WTC11 (cell line): ENCODE data around the gene GNAI3. TPM values are rescaled to one million over a fixed set of nuclear protein-coding genes. Genes with fewer than 3 reads are reported as not detected.

Source experiments
- ATAC-seq: fragments of 200-7000 bp; cut with Tn5 transposase; 2 replicates; pipeline ENCODE4 v1.10.0; 2021; ENCODE audit warnings: mild to moderate bottlenecking, moderate library complexity
- CTCF ChIA-PET: fragments of 300-600 bp; sonication (Branson Sonifier 250); formaldehyde crosslinking; loops from one replicate; lab custom pipeline; 2021; ENCODE audit warnings: antibody characterized with exemption; lab: Charles Lee
- POLR2A ChIA-PET: fragments of 350-600 bp; sonication (Branson Sonifier 250); formaldehyde crosslinking; loops from one replicate; lab custom pipeline; 2021; ENCODE audit warnings: antibody characterized with exemption; lab: Charles Lee
- DNase-seq: peaks from one replicate; pipeline ENCODE4 v3.0.0; 2021; ENCODE audit warnings: low spot score
- H3K27ac Mint-ChIP-seq: 2 replicates; pipeline ENCODE4 v1.8.0; 2021; ENCODE audit warnings: mixed read lengths
- H3K27me3 Mint-ChIP-seq: 2 replicates; pipeline ENCODE4 v1.8.0; 2021; ENCODE audit warnings: low read depth, mild to moderate bottlenecking, moderate library complexity, mixed read lengths
- H3K36me3 Mint-ChIP-seq: 2 replicates; pipeline ENCODE4 v1.8.0; 2021; ENCODE audit warnings: mixed read lengths
- H3K4me1 Mint-ChIP-seq: 2 replicates; pipeline ENCODE4 v1.8.0; 2022; ENCODE audit warnings: mixed read lengths
- H3K4me3 Mint-ChIP-seq: 2 replicates; pipeline ENCODE4 v1.8.0; 2021; ENCODE audit warnings: mild to moderate bottlenecking, moderate library complexity, mixed read lengths
- H3K9me3 Mint-ChIP-seq: 2 replicates; pipeline ENCODE4 v1.8.0; 2021; ENCODE audit warnings: mixed read lengths
- ATF1 ChIP-seq: sonication (generic); formaldehyde crosslinking; IDR thresholded peaks from 2 replicates; pipeline ENCODE4 v1.8.1; 2023; ENCODE audit warnings: mild to moderate bottlenecking, moderate library complexity, missing genetic modification reagents
- CREB1 ChIP-seq: sonication (generic); formaldehyde crosslinking; IDR thresholded peaks from 2 replicates; pipeline ENCODE4 v1.8.0; 2023; ENCODE audit warnings: mild to moderate bottlenecking, missing genetic modification reagents
- CREM ChIP-seq: sonication (generic); formaldehyde crosslinking; IDR thresholded peaks from 2 replicates; pipeline ENCODE4 v1.8.1; 2022; ENCODE audit warnings: mild to moderate bottlenecking, missing genetic modification reagents, moderate library complexity
- ELF4 ChIP-seq: sonication (generic); formaldehyde crosslinking; IDR thresholded peaks from 2 replicates; pipeline ENCODE4 v1.8.1; 2022; ENCODE audit warnings: low read depth, mild to moderate bottlenecking, moderate library complexity, missing genetic modification reagents
- ERG ChIP-seq: fragments of 250-450 bp; sonication (Bioruptor Pico); IDR thresholded peaks from 2 replicates; pipeline ENCODE4 v1.8.0; 2021; ENCODE audit warnings: mild to moderate bottlenecking
- GABPB1 ChIP-seq: sonication (generic); formaldehyde crosslinking; IDR thresholded peaks from 2 replicates; pipeline ENCODE4 v1.8.1; 2023; ENCODE audit warnings: mild to moderate bottlenecking, missing genetic modification reagents
- GRHL2 ChIP-seq: fragments of 250-450 bp; sonication (Bioruptor Pico); IDR thresholded peaks from 2 replicates; pipeline ENCODE4 v1.8.0; 2022; ENCODE audit warnings: mild to moderate bottlenecking, moderate library complexity; ENCODE audit not compliant: insufficient replicate concordance, severe bottlenecking
- IRF2 ChIP-seq: sonication (generic); formaldehyde crosslinking; IDR thresholded peaks from 2 replicates; pipeline ENCODE4 v1.8.0; 2022; ENCODE audit warnings: low read depth, missing genetic modification reagents, borderline replicate concordance
- KAT7 ChIP-seq: sonication (generic); formaldehyde crosslinking; IDR thresholded peaks from 2 replicates; pipeline ENCODE4 v1.8.1; 2023; ENCODE audit warnings: missing genetic modification reagents, mild to moderate bottlenecking, borderline replicate concordance
- NFE2L1 ChIP-seq: sonication (generic); formaldehyde crosslinking; IDR thresholded peaks from 2 replicates; pipeline ENCODE4 v1.8.1; 2023; ENCODE audit warnings: missing genetic modification reagents
- RORB ChIP-seq: fragments of 250-450 bp; sonication (Bioruptor Pico); IDR thresholded peaks from 2 replicates; pipeline ENCODE4 v1.9.0; 2021; ENCODE audit warnings: mild to moderate bottlenecking
- SMAD3 ChIP-seq: sonication (generic); formaldehyde crosslinking; IDR thresholded peaks from 2 replicates; pipeline ENCODE4 v1.8.0; 2022; ENCODE audit warnings: missing genetic modification reagents, mild to moderate bottlenecking, borderline replicate concordance
- ZBTB21 ChIP-seq: sonication (generic); formaldehyde crosslinking; IDR thresholded peaks from 2 replicates; pipeline ENCODE4 v1.8.1; 2023; ENCODE audit warnings: mild to moderate bottlenecking, missing genetic modification reagents, borderline replicate concordance
- ZNF121 ChIP-seq: sonication (generic); formaldehyde crosslinking; IDR thresholded peaks from 2 replicates; pipeline ENCODE4 v1.8.0; 2023; ENCODE audit warnings: missing genetic modification reagents
- ZNF317 ChIP-seq: sonication (generic); formaldehyde crosslinking; IDR thresholded peaks from 2 replicates; pipeline ENCODE4 v1.8.1; 2023; ENCODE audit warnings: low read depth, mild to moderate bottlenecking, moderate library complexity, missing genetic modification reagents, borderline replicate concordance
- ZNF396 ChIP-seq: fragments of 250-450 bp; sonication (Bioruptor Pico); IDR thresholded peaks from 2 replicates; pipeline ENCODE4 v1.8.0; 2021; ENCODE audit warnings: mild to moderate bottlenecking, moderate library complexity, borderline replicate concordance
- ZNF423 ChIP-seq: fragments of 250-450 bp; sonication (Bioruptor Pico); IDR thresholded peaks from 2 replicates; pipeline ENCODE4 v2.1.2; 2022; ENCODE audit warnings: mild to moderate bottlenecking, moderate library complexity
- ZNF671 ChIP-seq: fragments of 250-450 bp; sonication (Bioruptor Pico); IDR thresholded peaks from 2 replicates; pipeline ENCODE4 v1.8.0; 2021; ENCODE audit warnings: mild to moderate bottlenecking
- total RNA-seq: library from RNA; stranded (reverse); gene quantifications from 3 replicates; pipeline ENCODE4 v1.2.3, GENCODE V29; 2021
- TF ChIP-seq, protein P1 (sequence below): fragments of 250-450 bp; sonication (Bioruptor Pico); IDR thresholded peaks from 2 replicates; pipeline ENCODE4 v1.9.0; 2021; ENCODE audit warnings: mild to moderate bottlenecking, borderline replicate concordance
- TF ChIP-seq, protein P2 (sequence below): sonication (generic); formaldehyde crosslinking; IDR thresholded peaks from 2 replicates; pipeline ENCODE4 v1.8.0; 2022; ENCODE audit warnings: mild to moderate bottlenecking, missing genetic modification reagents
- TF ChIP-seq, protein P3 (sequence below): sonication (generic); formaldehyde crosslinking; IDR thresholded peaks from 2 replicates; pipeline ENCODE4 v1.8.1; 2023; ENCODE audit warnings: mild to moderate bottlenecking, missing genetic modification reagents

Gene GNAI3
- total RNA-seq, 1 experiment from 2014 or later, result 7.2 TPM

DNA sequence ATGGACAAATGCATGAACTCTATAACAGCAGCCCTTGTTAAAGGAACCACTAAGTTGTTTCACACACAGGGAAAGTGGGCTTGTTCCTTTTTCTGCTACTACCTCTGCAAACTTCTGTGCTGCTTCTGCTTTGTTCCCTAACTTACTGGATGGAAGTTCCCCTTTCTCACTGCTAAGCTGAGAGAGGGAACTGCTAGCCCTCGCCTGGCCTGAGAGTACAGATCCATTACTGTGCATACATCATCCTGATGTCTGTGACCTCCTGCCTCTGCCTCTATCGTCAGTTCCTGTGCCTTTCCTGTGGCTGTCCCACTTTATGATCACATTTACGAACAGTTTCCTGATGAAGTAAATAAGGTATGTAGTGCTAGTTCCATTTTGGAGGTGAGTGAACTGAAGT lies 67.5 kb downstream of the GNAI3 start (continued):
- TF ChIP-seq, protein P1, sequence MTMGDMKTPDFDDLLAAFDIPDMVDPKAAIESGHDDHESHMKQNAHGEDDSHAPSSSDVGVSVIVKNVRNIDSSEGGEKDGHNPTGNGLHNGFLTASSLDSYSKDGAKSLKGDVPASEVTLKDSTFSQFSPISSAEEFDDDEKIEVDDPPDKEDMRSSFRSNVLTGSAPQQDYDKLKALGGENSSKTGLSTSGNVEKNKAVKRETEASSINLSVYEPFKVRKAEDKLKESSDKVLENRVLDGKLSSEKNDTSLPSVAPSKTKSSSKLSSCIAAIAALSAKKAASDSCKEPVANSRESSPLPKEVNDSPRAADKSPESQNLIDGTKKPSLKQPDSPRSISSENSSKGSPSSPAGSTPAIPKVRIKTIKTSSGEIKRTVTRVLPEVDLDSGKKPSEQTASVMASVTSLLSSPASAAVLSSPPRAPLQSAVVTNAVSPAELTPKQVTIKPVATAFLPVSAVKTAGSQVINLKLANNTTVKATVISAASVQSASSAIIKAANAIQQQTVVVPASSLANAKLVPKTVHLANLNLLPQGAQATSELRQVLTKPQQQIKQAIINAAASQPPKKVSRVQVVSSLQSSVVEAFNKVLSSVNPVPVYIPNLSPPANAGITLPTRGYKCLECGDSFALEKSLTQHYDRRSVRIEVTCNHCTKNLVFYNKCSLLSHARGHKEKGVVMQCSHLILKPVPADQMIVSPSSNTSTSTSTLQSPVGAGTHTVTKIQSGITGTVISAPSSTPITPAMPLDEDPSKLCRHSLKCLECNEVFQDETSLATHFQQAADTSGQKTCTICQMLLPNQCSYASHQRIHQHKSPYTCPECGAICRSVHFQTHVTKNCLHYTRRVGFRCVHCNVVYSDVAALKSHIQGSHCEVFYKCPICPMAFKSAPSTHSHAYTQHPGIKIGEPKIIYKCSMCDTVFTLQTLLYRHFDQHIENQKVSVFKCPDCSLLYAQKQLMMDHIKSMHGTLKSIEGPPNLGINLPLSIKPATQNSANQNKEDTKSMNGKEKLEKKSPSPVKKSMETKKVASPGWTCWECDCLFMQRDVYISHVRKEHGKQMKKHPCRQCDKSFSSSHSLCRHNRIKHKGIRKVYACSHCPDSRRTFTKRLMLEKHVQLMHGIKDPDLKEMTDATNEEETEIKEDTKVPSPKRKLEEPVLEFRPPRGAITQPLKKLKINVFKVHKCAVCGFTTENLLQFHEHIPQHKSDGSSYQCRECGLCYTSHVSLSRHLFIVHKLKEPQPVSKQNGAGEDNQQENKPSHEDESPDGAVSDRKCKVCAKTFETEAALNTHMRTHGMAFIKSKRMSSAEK (CRISPR knock-in tag), result no peak
- no peak for TF ChIP-seq SMAD3 (CRISPR knock-in tag)
- TF ChIP-seq, protein P2, sequence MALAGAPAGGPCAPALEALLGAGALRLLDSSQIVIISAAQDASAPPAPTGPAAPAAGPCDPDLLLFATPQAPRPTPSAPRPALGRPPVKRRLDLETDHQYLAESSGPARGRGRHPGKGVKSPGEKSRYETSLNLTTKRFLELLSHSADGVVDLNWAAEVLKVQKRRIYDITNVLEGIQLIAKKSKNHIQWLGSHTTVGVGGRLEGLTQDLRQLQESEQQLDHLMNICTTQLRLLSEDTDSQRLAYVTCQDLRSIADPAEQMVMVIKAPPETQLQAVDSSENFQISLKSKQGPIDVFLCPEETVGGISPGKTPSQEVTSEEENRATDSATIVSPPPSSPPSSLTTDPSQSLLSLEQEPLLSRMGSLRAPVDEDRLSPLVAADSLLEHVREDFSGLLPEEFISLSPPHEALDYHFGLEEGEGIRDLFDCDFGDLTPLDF, result no peak
- TF ChIP-seq ZNF671 (CRISPR knock-in tag), result no peak
- TF ChIP-seq, protein P3, sequence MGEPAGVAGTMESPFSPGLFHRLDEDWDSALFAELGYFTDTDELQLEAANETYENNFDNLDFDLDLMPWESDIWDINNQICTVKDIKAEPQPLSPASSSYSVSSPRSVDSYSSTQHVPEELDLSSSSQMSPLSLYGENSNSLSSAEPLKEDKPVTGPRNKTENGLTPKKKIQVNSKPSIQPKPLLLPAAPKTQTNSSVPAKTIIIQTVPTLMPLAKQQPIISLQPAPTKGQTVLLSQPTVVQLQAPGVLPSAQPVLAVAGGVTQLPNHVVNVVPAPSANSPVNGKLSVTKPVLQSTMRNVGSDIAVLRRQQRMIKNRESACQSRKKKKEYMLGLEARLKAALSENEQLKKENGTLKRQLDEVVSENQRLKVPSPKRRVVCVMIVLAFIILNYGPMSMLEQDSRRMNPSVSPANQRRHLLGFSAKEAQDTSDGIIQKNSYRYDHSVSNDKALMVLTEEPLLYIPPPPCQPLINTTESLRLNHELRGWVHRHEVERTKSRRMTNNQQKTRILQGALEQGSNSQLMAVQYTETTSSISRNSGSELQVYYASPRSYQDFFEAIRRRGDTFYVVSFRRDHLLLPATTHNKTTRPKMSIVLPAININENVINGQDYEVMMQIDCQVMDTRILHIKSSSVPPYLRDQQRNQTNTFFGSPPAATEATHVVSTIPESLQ (CRISPR knock-in tag), result no peak
- TF ChIP-seq ZNF396 (CRISPR knock-in tag), result no peak
- TF ChIP-seq ZNF317 (CRISPR knock-in tag), result no peak
- no peak for TF ChIP-seq ELF4 (CRISPR knock-in tag)

GRCh38 chr1:109616391-109616790 lies 68.0 kb downstream of the GNAI3 start:
- Mint-ChIP-seq H3K27me3 (no peaks in the 10 kb centered on the region), H3K4me1 (peaks cover 29% of the 10 kb centered on the region), H3K4me3 (no peak overlapping the region), H3K27ac (peak overlapping the region; percentile 2; the same call in 1 of the 2 replicates), H3K36me3 (no peaks in the 10 kb centered on the region), H3K9me3 (no peaks in the 10 kb centered on the region)
- POLR2A ChIA-PET, result no interaction called here
- ATAC-seq (no peak), DNase-seq (no peak)
- CTCF ChIA-PET, result interaction anchor here (0.9 to 2.4 kb wide), 8 partner anchors 9 to 122 kb away, joined by 3 to 19 read pairs (median 7); partner anchors contain the start of genes CYB561D1 and GNAI3
- TF ChIP-seq CREB1 (CRISPR knock-in tag) (no peak), NFE2L1 (CRISPR knock-in tag) (no peak), RORB (CRISPR knock-in tag) (no peak), ZNF423 (no peak)

GRCh38 chr1:109617291-109617801 lies 68.9 kb downstream of the GNAI3 start:
- Mint-ChIP-seq H3K27me3 (no peaks in the 10 kb centered on the region), H3K27ac (peak overlapping the region; percentile 60), H3K4me3 (no peak overlapping the region; the same call in 1 of the 2 replicates), H3K4me1 (peaks cover 37% of the 10 kb centered on the region), H3K9me3 (no peaks in the 10 kb centered on the region), H3K36me3 (no peaks in the 10 kb centered on the region)
- ATAC-seq (peak; percentile 21), DNase-seq (no peak)
- ChIA-PET POLR2A (interaction anchor here (0.7 to 1.2 kb wide), 3 partner anchors 19 to 69 kb away, joined by 3 to 10 read pairs (median 3); partner anchors contain the start of gene GNAI3), CTCF (interaction anchor here (0.6 to 2.4 kb wide), 13 partner anchors 8 to 410 kb away, joined by 3 to 19 read pairs (median 4); partner anchors contain the start of genes CYB561D1 and GNAI3)
- TF ChIP-seq ZNF396 (CRISPR knock-in tag), result no peak
- TF ChIP-seq ZNF121, result no peak
- TF ChIP-seq ATF1, result no peak
- no peak for TF ChIP-seq GABPB1 (CRISPR knock-in tag)
- TF ChIP-seq, protein P2, result no peak
- TF ChIP-seq KAT7, result no peak
- TF ChIP-seq CREM (CRISPR knock-in tag), result no peak
- TF ChIP-seq GRHL2 (CRISPR knock-in tag), result no peak
- no peak for TF ChIP-seq ZBTB21
- TF ChIP-seq IRF2 (CRISPR knock-in tag), result no peak
- TF ChIP-seq ERG (CRISPR knock-in tag), result no peak
- TF ChIP-seq, protein P3 (CRISPR knock-in tag), result no peak
